GM12878 (cell line): ENCODE results near the gene DDX46. TPM values are rescaled to one million over a fixed set of nuclear protein-coding genes. Genes with fewer than 3 reads are reported as not detected.
"Not testable (repeated sequence)": the region's sequence is repeated elsewhere in the genome, so short reads cannot be mapped to it uniquely, and the experiment has no call there.

ENCODE experiments used
- ATAC-seq: fragments of 200-7000 bp; cut with Tn5 transposase; 3 replicates; pipeline ENCODE4 v1.9.1; 2020; ENCODE audit warnings: mild to moderate bottlenecking, moderate library complexity
- BruUV-seq: library from RNA; stranded (reverse); fragments of 400-500 nt; replicated peaks from 2 replicates; lab custom pipeline; 2021; lab: Mats Ljungman, UMichigan
- CTCF ChIA-PET: fragments of 300-600 bp; sonication (Branson Sonifier 250); formaldehyde crosslinking; extraction: SDS; loops from one replicate; lab custom pipeline; 2021; ENCODE audit warnings: inconsistent platforms; lab: Yijun Ruan, JAX
- POLR2A ChIA-PET: fragments of 350-600 bp; formaldehyde crosslinking; extraction: SDS; loops from one replicate; lab custom pipeline; 2021; ENCODE audit warnings: inconsistent platforms; lab: Charles Lee
- RAD21 ChIA-PET: fragments of 300-600 bp; sonication (Branson Sonifier 250); formaldehyde crosslinking; loops from one replicate; lab custom pipeline; 2023; ENCODE audit warnings: antibody characterized with exemption; ENCODE audit not compliant: unreplicated experiment; lab: Charles Lee
- SMC1A ChIA-PET: fragments of 300-600 bp; sonication (Branson Sonifier 250); formaldehyde crosslinking; loops from one replicate; lab custom pipeline; 2023; ENCODE audit not compliant: unreplicated experiment, uncharacterized antibody; lab: Charles Lee
- DNase-seq: peaks from one replicate; pipeline ENCODE4 v3.0.0-alpha.2; 2011; ENCODE audit warnings: low read depth, low spot score
- FAIRE-seq: peaks from 3 replicates; lab custom pipeline; 2011; peaks lifted over from hg19 to GRCh38; lab: Jason Lieb, UNC
- H2AFZ ChIP-seq: 2 replicates; pipeline ENCODE4 v1.6.0; 2011; ENCODE audit warnings: low read depth, low read length, control low read depth; ENCODE audit not compliant: control insufficient read depth
- H3K27ac ChIP-seq: 2 replicates; pipeline ENCODE4 v1.5.1; 2011; ENCODE audit warnings: control low read depth; ENCODE audit not compliant: control insufficient read depth, insufficient read depth
- H3K27me3 ChIP-seq, 2 experiments: replicated peaks in 1 of 2; 2 replicates each; pipeline versions ENCODE4 v1.6.0 to v1.6.1; 2011; ENCODE audit warnings: low read length in 1 of 2; ENCODE audit not compliant: control insufficient read depth in 2 of 2, insufficient read depth in 2 of 2
- H3K36me3 ChIP-seq, 2 experiments: 2 replicates each; pipeline ENCODE4 v1.5.1; 2011; ENCODE audit warnings: low read length in 1 of 2; ENCODE audit not compliant: control insufficient read depth in 2 of 2, insufficient read depth in 2 of 2
- H3K4me1 ChIP-seq: 2 replicates; pipeline ENCODE4 v1.6.1; 2011; ENCODE audit warnings: mild to moderate bottlenecking, low read length, moderate library complexity, mixed read lengths; ENCODE audit not compliant: control insufficient read depth, insufficient read depth
- H3K4me2 ChIP-seq: 2 replicates; pipeline ENCODE4 v1.6.0; 2011; ENCODE audit warnings: control low read depth; ENCODE audit not compliant: control insufficient read depth, insufficient read depth
- H3K4me3 ChIP-seq: fragments of 200-600 bp; sonication (generic); 2 replicates; pipeline ENCODE4 v1.5.1; 2016
- H3K79me2 ChIP-seq: 2 replicates; pipeline ENCODE4 v1.6.0; 2011; ENCODE audit warnings: low read length; ENCODE audit not compliant: control insufficient read depth, insufficient read depth
- H3K9ac ChIP-seq: 2 replicates; pipeline ENCODE4 v1.8.0; 2011; ENCODE audit warnings: low read length, control low read depth, mixed read lengths; ENCODE audit not compliant: control insufficient read depth, insufficient read depth
- H3K9me3 ChIP-seq: replicated peaks from 3 replicates; pipeline ENCODE4 v1.5.1; 2011; ENCODE audit warnings: mild to moderate bottlenecking, low read length; ENCODE audit not compliant: control insufficient read depth, insufficient read depth
- H4K20me1 ChIP-seq: 2 replicates; pipeline ENCODE4 v1.6.0; 2011; ENCODE audit not compliant: control insufficient read depth, insufficient read depth
- EP300 ChIP-seq, 2 experiments: fragments of 150-350 bp in 1 of 2; IDR thresholded peaks; 2 replicates each; pipeline ENCODE4 v1.6.1; 2011 to 2012; ENCODE audit warnings: low read depth in 2 of 2, low read length in 2 of 2, borderline replicate concordance in 1 of 2, improper control_type of control experiment in 1 of 2, inconsistent platforms in 1 of 2; ENCODE audit not compliant: control insufficient read depth in 1 of 2
- MTA3 ChIP-seq: IDR thresholded peaks from 2 replicates; pipeline ENCODE4 v1.6.1; 2012; ENCODE audit warnings: low read length, inconsistent platforms, borderline replicate concordance
- RB1 ChIP-seq: fragments of 450-650 bp; formaldehyde crosslinking; IDR thresholded peaks from 2 replicates; pipeline ENCODE4 v1.6.1; 2017; ENCODE audit warnings: mild to moderate bottlenecking, borderline replicate concordance
- RFX5 ChIP-seq: IDR thresholded peaks from 2 replicates; pipeline ENCODE4 v1.6.1; 2011; ENCODE audit warnings: low read depth, low read length, improper control_type of control experiment
- STAT1 ChIP-seq: fragments of 450-650 bp; conservative IDR thresholded peaks from 2 replicates; pipeline ENCODE4 v1.6.1; 2014; ENCODE audit warnings: antibody characterized with exemption, mild to moderate bottlenecking
- TAF1 ChIP-seq: IDR thresholded peaks from 2 replicates; pipeline ENCODE4 v1.6.1; 2011; ENCODE audit warnings: mild to moderate bottlenecking, low read depth, low read length, borderline replicate concordance
- TARDBP ChIP-seq: IDR thresholded peaks from 2 replicates; pipeline ENCODE4 v1.6.1; 2016; ENCODE audit warnings: borderline replicate concordance
- YBX1 ChIP-seq: fragments of 450-650 bp; IDR thresholded peaks from 2 replicates; pipeline ENCODE4 v1.6.1; 2016; ENCODE audit warnings: antibody characterized with exemption
- ZNF207 ChIP-seq: fragments of 450-650 bp; IDR thresholded peaks from 2 replicates; pipeline ENCODE4 v1.6.1; 2014; ENCODE audit warnings: antibody characterized with exemption, mild to moderate bottlenecking, borderline replicate concordance
- ZNF274 ChIP-seq: IDR thresholded peaks from one replicate; pipeline ENCODE4 v1.8.0; 2011; ENCODE audit not compliant: insufficient read length, insufficient read depth
- WGBS: methylation state at CpG from one replicate; pipeline ENCODE4 v1.1.6; 2016; ENCODE audit warnings: low lambda C conversion rate; ENCODE audit not compliant: insufficient replicate concordance, insufficient coverage; ENCODE audit errors: missing lambda C conversion rate; 5-methylcytosine and 5-hydroxymethylcytosine counted together
- in situ Hi-C: fragments of 300-500 bp; cut with MboI; formaldehyde crosslinking; loops from 9 replicates; pipeline ENCODE4 v1.14.3; 2018; ENCODE audit warnings: mixed read lengths
- intact Hi-C: fragments of 100-400 bp; cut with micrococcal nuclease; formaldehyde crosslinking; loops from one replicate; pipeline ENCODE4 v1.14.2; 2022; ENCODE audit not compliant: unreplicated experiment
- polyA plus RNA-seq, 11 experiments: library from polyadenylated mRNA; depleted of rRNA in 4 of 11; unstranded in 6 of 11; stranded (reverse) in 5 of 11; fragments of >200 nt; fragmentation: Nextera tagmentation in 4 of 11; fragmentation: Illumina TruSeq in 1 of 11; extraction: Ambion mirVana in 4 of 11; extraction: Trizol in 1 of 11; gene quantifications; 1 replicate in 1 of 11; 2 replicates in 10 of 11; pipeline versions ENCODE4 v1.2.1 to v1.2.3, GENCODE V29; 2011 to 2016; ENCODE audit warnings: inconsistent platforms in 2 of 11, missing spikeins in 2 of 11, low read depth in 1 of 11
- total RNA-seq, 4 experiments: library from RNA; depleted of rRNA in 3 of 4; stranded (reverse); fragments of >200 nt in 3 of 4; fragmentation: Illumina TruSeq in 1 of 4; extraction: Trizol in 1 of 4; gene quantifications; 2 replicates each; pipeline versions ENCODE4 v1.2.1 to v1.2.3, GENCODE V29; 2013 to 2021
- TF ChIP-seq, protein P1 (sequence below): IDR thresholded peaks from 2 replicates; pipeline ENCODE4 v1.6.1; 2012; ENCODE audit warnings: low read length, inconsistent platforms

Gene DDX46
- total and polyA plus RNA-seq, 10 of the 15 experiments (the other 5 are each of a cell fraction or from before 2014, with no cell fraction given), result 23.0 to 77.1 (median 42.2) TPM

DNA sequence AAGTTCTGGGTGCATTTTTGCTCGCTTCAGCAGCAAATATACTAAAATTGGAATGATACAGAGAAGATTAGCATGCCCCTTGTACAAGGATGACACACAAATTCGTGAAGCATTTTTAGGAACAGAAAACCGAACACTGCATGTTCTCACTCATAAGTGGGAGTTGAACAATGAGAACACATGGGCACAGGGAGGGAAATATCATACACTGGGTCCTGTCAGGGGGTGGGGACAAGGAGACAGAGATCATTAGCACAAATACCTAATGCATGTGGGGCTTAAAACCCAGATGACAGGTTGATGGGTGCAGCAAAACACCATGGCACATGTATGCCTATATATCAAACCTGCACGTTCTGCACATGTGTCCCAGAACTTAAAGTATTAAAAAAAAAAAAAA lies 43.1 kb upstream of the DDX46 start:
- BruUV-seq, intact Hi-C loops, H3K9me3 ChIP-seq, H2AFZ ChIP-seq, H3K27me3 ChIP-seq, H3K4me3 ChIP-seq, H3K4me2 ChIP-seq, H3K27ac ChIP-seq, SMC1A ChIA-PET, H4K20me1 ChIP-seq, CTCF ChIA-PET, RAD21 ChIA-PET, H3K79me2 ChIP-seq, POLR2A ChIA-PET, FAIRE-seq, DNase-seq, H3K9ac ChIP-seq, ATAC-seq, H3K4me1 ChIP-seq: not testable (repeated sequence)
- in situ Hi-C loops, result loop anchor here (5.0 kb wide), 1 partner anchor 38 kb away; no protein-coding TSS in a partner anchor
- H3K36me3 ChIP-seq, result peaks cover 4 to 34% of the 10 kb centered on the region in 2 experiments
- 72% methylated on average over 4 of the region's 4 CpGs for WGBS

DNA sequence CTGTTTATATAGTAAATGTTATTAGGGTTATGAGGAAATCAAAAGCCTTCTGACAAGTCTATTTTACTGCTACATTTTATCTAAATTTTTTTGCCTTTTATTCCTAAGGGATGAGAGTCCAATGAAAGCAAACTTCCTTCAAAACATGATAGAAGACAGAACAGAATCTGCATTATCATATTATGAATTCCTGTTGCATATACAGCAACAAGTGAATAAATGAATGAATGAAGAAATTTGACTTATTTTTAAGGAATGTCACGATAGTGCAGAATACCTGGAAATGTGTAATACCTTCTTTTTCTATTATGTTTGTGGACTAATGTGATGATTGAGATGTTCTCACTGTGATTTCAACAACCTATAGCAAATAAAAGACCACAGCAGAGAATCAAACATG lies 33.7 kb upstream of the DDX46 start:
- POLR2A ChIA-PET, result interaction anchor here (1.2 kb wide), 1 partner anchor 180 kb away, joined by 3 read pairs; the partner anchor contains the start of gene PCBD2
- Histone ChIP-seq H3K4me3 (no peak overlapping the region), H3K79me2 (no peaks in the 10 kb centered on the region), H3K9me3 (no peaks in the 10 kb centered on the region), H3K9ac (no peak overlapping the region), H3K4me1 (no peaks in the 10 kb centered on the region), H3K27ac (no peak overlapping the region), H3K36me3 (peaks cover 4 to 10% of the 10 kb centered on the region in 2 experiments), H3K4me2 (no peak overlapping the region), H4K20me1 (no peaks in the 10 kb centered on the region), H2AFZ (no peak overlapping the region), H3K27me3 (no peaks in the 10 kb centered on the region)
- intact Hi-C loops, result no loop called here
- RAD21 ChIA-PET, result no interaction called here
- WGBS, result 89% methylated on average over 1 of the region's 1 CpG
- in situ Hi-C loops, result loop anchor here (25.0 kb wide), 1 partner anchor 462 kb away; no protein-coding TSS in a partner anchor
- CTCF ChIA-PET, result no interaction called here
- TF ChIP-seq RFX5 (no peak), TAF1 (no peak), STAT1 (no peak), ZNF274 (no peak), EP300 (IDR thresholded peaks at IDR 0.05; ENCODE audit: borderline replicate concordance in 1 of 2, control insufficient read depth in 1 of 2, low read depth in 2 of 2, low read length in 2 of 2) (no peak), TARDBP (no peak), MTA3 (no peak), ZNF207 (no peak), YBX1 (no peak), RB1 (no peak)
- TF ChIP-seq, protein P1, sequence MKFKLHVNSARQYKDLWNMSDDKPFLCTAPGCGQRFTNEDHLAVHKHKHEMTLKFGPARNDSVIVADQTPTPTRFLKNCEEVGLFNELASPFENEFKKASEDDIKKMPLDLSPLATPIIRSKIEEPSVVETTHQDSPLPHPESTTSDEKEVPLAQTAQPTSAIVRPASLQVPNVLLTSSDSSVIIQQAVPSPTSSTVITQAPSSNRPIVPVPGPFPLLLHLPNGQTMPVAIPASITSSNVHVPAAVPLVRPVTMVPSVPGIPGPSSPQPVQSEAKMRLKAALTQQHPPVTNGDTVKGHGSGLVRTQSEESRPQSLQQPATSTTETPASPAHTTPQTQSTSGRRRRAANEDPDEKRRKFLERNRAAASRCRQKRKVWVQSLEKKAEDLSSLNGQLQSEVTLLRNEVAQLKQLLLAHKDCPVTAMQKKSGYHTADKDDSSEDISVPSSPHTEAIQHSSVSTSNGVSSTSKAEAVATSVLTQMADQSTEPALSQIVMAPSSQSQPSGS, result no peak
- DNase-seq, result no peak
- SMC1A ChIA-PET, result interaction anchor here (1.5 kb wide), 1 partner anchor 24 kb away, joined by 3 read pairs; no protein-coding TSS in a partner anchor
- TSS peak; percentile 48 for BruUV-seq
- ATAC-seq, result no peak
- FAIRE-seq, result no peak
